ENCODE results near the gene MAGI3.

Gene MAGI3

GRCh38 chr1:113388621-113389358, 1.5 kb upstream of the MAGI3 start:
- TF ChIP-seq, protein P1, sequence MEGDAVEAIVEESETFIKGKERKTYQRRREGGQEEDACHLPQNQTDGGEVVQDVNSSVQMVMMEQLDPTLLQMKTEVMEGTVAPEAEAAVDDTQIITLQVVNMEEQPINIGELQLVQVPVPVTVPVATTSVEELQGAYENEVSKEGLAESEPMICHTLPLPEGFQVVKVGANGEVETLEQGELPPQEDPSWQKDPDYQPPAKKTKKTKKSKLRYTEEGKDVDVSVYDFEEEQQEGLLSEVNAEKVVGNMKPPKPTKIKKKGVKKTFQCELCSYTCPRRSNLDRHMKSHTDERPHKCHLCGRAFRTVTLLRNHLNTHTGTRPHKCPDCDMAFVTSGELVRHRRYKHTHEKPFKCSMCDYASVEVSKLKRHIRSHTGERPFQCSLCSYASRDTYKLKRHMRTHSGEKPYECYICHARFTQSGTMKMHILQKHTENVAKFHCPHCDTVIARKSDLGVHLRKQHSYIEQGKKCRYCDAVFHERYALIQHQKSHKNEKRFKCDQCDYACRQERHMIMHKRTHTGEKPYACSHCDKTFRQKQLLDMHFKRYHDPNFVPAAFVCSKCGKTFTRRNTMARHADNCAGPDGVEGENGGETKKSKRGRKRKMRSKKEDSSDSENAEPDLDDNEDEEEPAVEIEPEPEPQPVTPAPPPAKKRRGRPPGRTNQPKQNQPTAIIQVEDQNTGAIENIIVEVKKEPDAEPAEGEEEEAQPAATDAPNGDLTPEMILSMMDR (IDR thresholded peaks at IDR 0.05; ENCODE audit: low read depth, low read length) = no peak
- peaks cover 3% of the 10 kb centered on the region; the same call in 1 of the 2 replicates for H3K36me3 ChIP-seq
- DNase-seq = peak; percentile 16
- no peak overlapping the region for H3K27ac ChIP-seq
- H3K9me3 ChIP-seq (ENCODE audit: severe bottlenecking) = peaks cover 2% of the 10 kb centered on the region
- no peaks in the 10 kb centered on the region for H3K27me3 ChIP-seq (ENCODE audit: insufficient read depth, low read depth, severe bottlenecking)
- H3K4me3 ChIP-seq (ENCODE audit: low read depth, low read length) = peak overlapping the region; percentile 60

GRCh38 chr1:113389359-113389952, 859 bp upstream of the MAGI3 start:
- H3K27me3 ChIP-seq (ENCODE audit: insufficient read depth, low read depth, severe bottlenecking) = no peaks in the 10 kb centered on the region
- peaks cover 2% of the 10 kb centered on the region for H3K9me3 ChIP-seq (ENCODE audit: severe bottlenecking)
- DNase-seq = no peak
- peaks cover 3% of the 10 kb centered on the region; the same call in 1 of the 2 replicates for H3K36me3 ChIP-seq
- TF ChIP-seq, protein P1 (IDR thresholded peaks at IDR 0.05; ENCODE audit: low read depth, low read length) = no peak
- peak overlapping the region; percentile 60 for H3K4me3 ChIP-seq (ENCODE audit: low read depth, low read length)
- H3K27ac ChIP-seq = peak overlapping the region; percentile 96

GRCh38 chr1:113390871-113391648, 745 bp downstream of the MAGI3 start:
- H3K9me3 ChIP-seq (ENCODE audit: severe bottlenecking) = peaks cover 2% of the 10 kb centered on the region
- peaks cover 3% of the 10 kb centered on the region; the same call in 1 of the 2 replicates for H3K36me3 ChIP-seq
- peak; percentile 38 for DNase-seq
- peak overlapping the region; percentile 96 for H3K27ac ChIP-seq
- TF ChIP-seq, protein P1 (IDR thresholded peaks at IDR 0.05; ENCODE audit: low read depth, low read length) = no peak
- H3K27me3 ChIP-seq (ENCODE audit: insufficient read depth, low read depth, severe bottlenecking) = no peaks in the 10 kb centered on the region
- H3K4me3 ChIP-seq (ENCODE audit: low read depth, low read length) = peak overlapping the region; percentile 60

DNA sequence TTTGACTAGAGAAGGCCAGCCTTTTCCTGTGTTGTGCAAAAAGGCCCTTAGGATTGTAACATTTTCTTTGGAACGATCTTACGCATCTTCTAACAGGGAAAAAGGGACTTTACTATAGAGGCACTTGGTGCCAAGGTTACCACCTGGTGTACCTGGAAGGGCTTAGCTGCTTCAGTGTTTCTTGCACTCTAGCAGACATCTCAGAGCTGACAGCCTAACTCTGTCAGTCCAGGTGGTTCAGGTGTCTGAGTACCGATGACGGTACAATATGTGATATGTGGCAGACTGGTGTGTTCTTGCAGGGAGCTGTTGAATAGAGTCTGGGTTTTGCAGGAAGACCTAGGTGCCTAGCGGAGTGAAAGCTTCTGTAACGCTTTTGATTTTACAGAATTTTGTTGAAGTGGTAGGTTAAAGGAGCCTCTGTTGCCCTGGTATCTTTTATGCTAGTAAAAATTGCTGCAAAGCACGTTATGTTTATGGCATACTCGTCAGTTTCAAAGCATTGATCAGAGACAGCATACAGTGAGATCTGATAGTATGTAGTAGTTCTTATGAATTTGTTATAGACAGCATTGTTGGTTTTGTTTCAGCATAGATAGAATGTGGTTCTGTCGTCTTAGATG, 1.4 kb downstream of the MAGI3 start:
- TF ChIP-seq, protein P1 (IDR thresholded peaks at IDR 0.05; ENCODE audit: low read depth, low read length) = no peak
- H3K27me3 ChIP-seq (ENCODE audit: insufficient read depth, low read depth, severe bottlenecking) = no peaks in the 10 kb centered on the region
- H3K27ac ChIP-seq = no peak overlapping the region
- peak; percentile 9 for DNase-seq
- peaks cover 3% of the 10 kb centered on the region; the same call in 1 of the 2 replicates for H3K36me3 ChIP-seq
- peak overlapping the region; percentile 60 for H3K4me3 ChIP-seq (ENCODE audit: low read depth, low read length)
- H3K9me3 ChIP-seq (ENCODE audit: severe bottlenecking) = peaks cover 2% of the 10 kb centered on the region

DNA sequence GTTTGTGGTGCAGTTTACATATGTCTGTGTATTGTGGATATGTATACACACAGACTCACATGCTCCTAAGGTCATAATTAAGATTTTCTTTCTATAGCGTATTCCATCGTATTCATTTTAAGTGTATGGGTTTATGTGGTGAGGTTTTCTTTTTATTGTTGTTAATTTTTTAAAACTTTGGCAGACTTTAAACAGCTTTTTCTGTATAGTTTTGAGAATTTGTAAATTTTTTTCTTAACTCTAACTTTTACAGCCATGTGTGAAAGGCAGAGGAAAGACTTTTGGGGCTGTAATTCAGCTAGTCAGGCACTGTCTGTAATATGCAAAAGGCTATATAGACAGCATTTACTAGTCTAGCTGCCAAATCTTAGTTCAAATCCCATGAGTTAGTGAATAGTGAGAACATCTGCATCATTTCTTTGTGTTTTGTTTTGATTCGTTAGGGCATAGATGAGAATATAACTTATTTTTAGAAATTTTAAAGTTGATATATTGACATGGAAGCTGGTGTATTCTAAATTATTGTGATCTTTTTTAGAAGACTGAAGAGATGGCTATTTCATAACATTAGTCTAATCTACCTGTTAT, 2.3 kb downstream of the MAGI3 start:
- TF ChIP-seq, protein P1 (IDR thresholded peaks at IDR 0.05; ENCODE audit: low read depth, low read length) = no peak
- no peak overlapping the region for H3K27ac ChIP-seq
- no peak for DNase-seq
- peaks cover 3% of the 10 kb centered on the region; the same call in 1 of the 2 replicates for H3K36me3 ChIP-seq
- H3K4me3 ChIP-seq (ENCODE audit: low read depth, low read length) = no peak overlapping the region
- no peaks in the 10 kb centered on the region for H3K27me3 ChIP-seq (ENCODE audit: insufficient read depth, low read depth, severe bottlenecking)
- H3K9me3 ChIP-seq (ENCODE audit: severe bottlenecking) = peaks cover 2% of the 10 kb centered on the region
